K562 (cell line): Measurements from ENCODE around the gene ZBTB22. TPM values are rescaled to one million over a fixed set of nuclear protein-coding genes. Genes with fewer than 3 reads are reported as not detected.

Experiments used
- AFF4 ChIP-seq: sonication (generic); formaldehyde crosslinking; IDR thresholded peaks from 2 replicates; pipeline ENCODE4 v1.8.0; 2023; ENCODE audit warnings: mild to moderate bottlenecking, missing genetic modification reagents
- BHLHE40 ChIP-seq: IDR thresholded peaks from 2 replicates; pipeline ENCODE4 v1.6.1; 2011; ENCODE audit warnings: low read length, improper control_type of control experiment
- CEBPG ChIP-seq, 3 experiments: fragments of 200-800 bp in 1 of 3; sonication (Bioruptor generic) in 1 of 3; sonication (generic) in 1 of 3; formaldehyde crosslinking in 1 of 3; IDR thresholded peaks in 2 of 3; conservative IDR thresholded peaks in 1 of 3; 2 replicates each; pipeline versions ENCODE4 v1.6.1 to v1.8.0; 2016 to 2022; ENCODE audit warnings: missing compliant biosample characterization in 2 of 3, missing genetic modification characterization in 2 of 3, mild to moderate bottlenecking in 1 of 3, missing genetic modification reagents in 1 of 3
- ETS2 ChIP-seq: IDR thresholded peaks from 2 replicates; pipeline ENCODE4 v1.6.1; 2016; ENCODE audit warnings: borderline replicate concordance, missing genetic modification characterization, mild to moderate bottlenecking, moderate library complexity, missing compliant biosample characterization; ENCODE audit not compliant: poor library complexity, severe bottlenecking
- HCFC1 ChIP-seq: IDR thresholded peaks from 2 replicates; pipeline ENCODE4 v1.6.1; 2012; ENCODE audit warnings: low read depth, low read length, improper control_type of control experiment
- MXI1 ChIP-seq: IDR thresholded peaks from 2 replicates; pipeline ENCODE4 v1.6.1; 2011; ENCODE audit warnings: low read depth, mild to moderate bottlenecking, improper control_type of control experiment, low read length
- PPARD ChIP-seq: fragments of 250-450 bp; sonication (Bioruptor Pico); IDR thresholded peaks from 2 replicates; pipeline ENCODE4 v1.8.0; 2022; ENCODE audit warnings: inconsistent platforms, mild to moderate bottlenecking, moderate library complexity
- PTRF ChIP-seq: fragments of 450-650 bp; IDR thresholded peaks from 2 replicates; pipeline ENCODE4 v1.6.1; 2016; ENCODE audit warnings: mild to moderate bottlenecking, missing genetic modification characterization, missing compliant biosample characterization
- REST ChIP-seq, 2 experiments: fragments of 450-650 bp; formaldehyde crosslinking in 1 of 2; IDR thresholded peaks; 2 replicates each; pipeline versions ENCODE4 v1.4.0 to v1.6.1; 2014 to 2020; ENCODE audit warnings: mild to moderate bottlenecking in 2 of 2, borderline replicate concordance in 1 of 2, low read depth in 1 of 2
- RHOXF2B ChIP-seq: fragments of 250-450 bp; sonication (Bioruptor Pico); conservative IDR thresholded peaks from 2 replicates; pipeline ENCODE4 v1.5.1; 2021
- SIN3B ChIP-seq: fragments of 450-650 bp; IDR thresholded peaks from 2 replicates; pipeline ENCODE4 v1.6.1; 2017; ENCODE audit warnings: low read depth, mild to moderate bottlenecking, moderate library complexity
- SP2 ChIP-seq: IDR thresholded peaks from 2 replicates; pipeline ENCODE4 v1.6.1; 2011; ENCODE audit warnings: mild to moderate bottlenecking, low read depth, low read length, moderate library complexity; ENCODE audit not compliant: poor library complexity, severe bottlenecking; ENCODE audit errors: extremely low read depth
- TCF7L2 ChIP-seq: fragments of 150-350 bp; IDR thresholded peaks from 2 replicates; pipeline ENCODE4 v1.6.1; 2016; ENCODE audit warnings: low read depth, mild to moderate bottlenecking, low read length, moderate library complexity
- ZC3H8 ChIP-seq: fragments of 450-650 bp; IDR thresholded peaks from 2 replicates; pipeline ENCODE4 v1.6.1; 2017
- ZNF143 ChIP-seq: sonication (generic); formaldehyde crosslinking; IDR thresholded peaks from 2 replicates; pipeline ENCODE4 v1.9.0; 2022; ENCODE audit warnings: mild to moderate bottlenecking, missing genetic modification reagents
- polyA plus RNA-seq, 8 experiments: library from polyadenylated mRNA; depleted of rRNA in 4 of 8; stranded (reverse) in 5 of 8; unstranded in 3 of 8; fragments of >200 nt; fragmentation: Nextera tagmentation in 2 of 8; fragmentation: Illumina TruSeq in 1 of 8; extraction: Ambion mirVana in 2 of 8; extraction: Trizol in 1 of 8; gene quantifications; 2 replicates each; pipeline versions ENCODE4 v1.2.1 to v1.2.3, GENCODE V29; 2011 to 2014; ENCODE audit warnings: inconsistent platforms in 1 of 8, missing spikeins in 1 of 8
- total RNA-seq, 7 experiments: library from RNA; depleted of rRNA in 6 of 7; stranded (reverse); fragments of >200 nt in 6 of 7; fragmentation: Illumina TruSeq in 2 of 7; extraction: Trizol in 2 of 7; gene quantifications; 2 replicates each; pipeline versions ENCODE4 v1.2.1 to v1.2.3, GENCODE V29; 2011 to 2021; ENCODE audit warnings: low replicate concordance in 1 of 7

ZBTB22 gene
- total and polyA plus RNA-seq, 9 of the 15 experiments (the other 6 are each of a cell fraction or from before 2014, with no cell fraction given) = 0.21 to 11.9 (median 7.1) TPM

- TF ChIP-seq REST (IDR thresholded peaks at IDR 0.05; ENCODE audit: borderline replicate concordance) (no peak), REST (CRISPR knock-in tag; IDR thresholded peaks at IDR 0.05; ENCODE audit: low read depth) (no peak), BHLHE40 (no peak), TCF7L2 (no peak), SIN3B (no peak), HCFC1 (no peak), CEBPG (CRISPR knock-in tag; IDR thresholded peaks at IDR 0.05) (peak; percentile 60), CEBPG (tag; conservative IDR thresholded peaks at IDR 0.05 in 1 of 2, IDR thresholded peaks at IDR 0.05 in 1 of 2) (peak; percentile 67 to 82), ETS2 (tag) (no peak), SP2 (no peak), MXI1 (no peak), AFF4 (CRISPR knock-in tag) (no peak), ZNF143 (no peak), ZC3H8 (no peak), RHOXF2B (CRISPR knock-in tag) (no peak), PPARD (no peak), PTRF (tag) (no peak)
Observed at GRCh38 chr6:33320315-33321181, 3.0 kb upstream of the ZBTB22 start (continued).
